Right lobe of liver (tissue), 6 donors: ENCODE results near the gene KRT72. TPM values are rescaled to one million over a fixed set of nuclear protein-coding genes. Genes with fewer than 3 reads are reported as not detected.
"Not testable (repeated sequence)": the region's sequence is repeated elsewhere in the genome, so short reads cannot be mapped to it uniquely, and the experiment has no call there.

ENCODE experiments used
- ATAC-seq, 4 donors: fragments of 200-7000 bp; cut with Tn5 transposase; one replicate each; pipeline ENCODE4 v1.9.1; 2020; ENCODE audit warnings: mild to moderate bottlenecking in 4 of 4, moderate library complexity in 4 of 4
- DNase-seq, 3 donors: peaks; one replicate each; pipeline ENCODE4 v3.0.0-alpha.2; 2020
- H3K27ac ChIP-seq, 3 donors: fragments of 200-600 bp; one replicate each; pipeline ENCODE4 v1.8.0; 2022
- H3K27me3 ChIP-seq, 2 donors: fragments of 200-600 bp; one replicate each; pipeline ENCODE4 v1.8.0; 2022
- H3K36me3 ChIP-seq, 4 donors: fragments of 200-600 bp; sonication (generic) in 1 of 4; one replicate each; pipeline versions ENCODE4 v1.5.1 to v1.8.0; 2017 to 2022; ENCODE audit warnings: control low read depth in 1 of 4
- H3K4me1 ChIP-seq, 4 donors: fragments of 200-600 bp; sonication (generic) in 1 of 4; one replicate each; pipeline versions ENCODE4 v1.5.1 to v1.8.0; 2017 to 2022; ENCODE audit warnings: control low read depth in 1 of 4
- H3K4me3 ChIP-seq, 3 donors: fragments of 200-600 bp; one replicate each; pipeline ENCODE4 v1.8.0; 2022
- H3K9me3 ChIP-seq, 4 donors: fragments of 200-600 bp; sonication (generic) in 1 of 4; one replicate each; pipeline versions ENCODE4 v1.5.1 to v1.8.0; 2017 to 2022; ENCODE audit warnings: control low read depth in 1 of 4
- CTCF ChIP-seq, 4 donors: fragments of 200-600 bp in 3 of 4; fragments of 450-650 bp in 1 of 4; IDR thresholded peaks; one replicate each; pipeline versions ENCODE4 v1.5.1 to v1.8.0; 2016 to 2022; ENCODE audit warnings: antibody characterized with exemption in 4 of 4, mild to moderate bottlenecking in 2 of 4
- POLR2A ChIP-seq: fragments of 450-650 bp; IDR thresholded peaks from one replicate; pipeline ENCODE4 v1.6.1; 2017; ENCODE audit warnings: antibody characterized with exemption, mild to moderate bottlenecking
- WGBS: methylation state at CpG from one replicate; pipeline ENCODE4 v1.1.6; 2018; ENCODE audit warnings: low coverage, low lambda C conversion rate; ENCODE audit not compliant: insufficient coverage; ENCODE audit errors: missing lambda C conversion rate; 5-methylcytosine and 5-hydroxymethylcytosine counted together
- intact Hi-C, 2 donors: fragments of 100-400 bp; cut with DNase I; formaldehyde crosslinking; loops; one replicate each; pipeline versions ENCODE4 v1.11.2 to v1.14.1; 2022
- total RNA-seq, 6 experiments: library from RNA; depleted of rRNA in 2 of 6; stranded (reverse); fragments of >200 nt in 2 of 6; fragmentation: NEBNext Ultra II Directional in 3 of 6; extraction: Animal tissue kit (Norgen Biotek cat#: 25700) in 3 of 6; gene quantifications; one replicate each; pipeline versions ENCODE4 v1.1.0 to v1.2.4, GENCODE V29; 2016 to 2023
- donor health status: DM: no; HTN: yes; CAD: no.
- donor health status: DM: no; HTN: no; CAD: no.
- donor health status: DM: no; HTN: no; CAD: no.
- donor health status: DM: no; HTN: yes; CAD: no.
- donor health status: DM: no; HTN: yes; CAD: no.

KRT72 gene
- total RNA-seq, 6 experiments from 2014 or later: not detected

DNA sequence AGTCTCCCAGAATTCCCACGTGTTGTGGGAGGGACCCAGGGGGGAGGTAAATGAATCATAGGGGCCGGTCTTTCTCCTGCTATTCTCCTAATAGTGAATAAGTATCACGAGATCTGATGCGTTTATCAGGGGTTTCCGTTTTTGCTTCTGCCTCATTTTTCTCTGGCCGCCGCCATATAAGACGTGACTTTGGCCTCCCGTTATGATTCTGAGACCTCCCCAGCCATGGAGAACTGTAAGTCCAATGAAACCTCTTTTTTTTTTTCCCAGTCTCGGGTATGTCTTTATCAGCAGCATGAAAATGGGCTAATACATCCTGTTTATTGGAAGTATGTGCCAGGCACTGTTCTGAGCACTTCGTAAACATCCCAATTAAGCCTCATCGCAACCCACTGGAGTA is 788 bp downstream of the KRT72 start:
- Histone ChIP-seq H3K4me3 (no peak overlapping the region), H3K4me1 (no peaks in the 10 kb centered on the region), H3K36me3 (no peaks in the 10 kb centered on the region), H3K9me3 (no peaks in the 10 kb centered on the region), H3K27ac (no peak overlapping the region), H3K27me3 (peaks cover 0 to 9% of the 10 kb centered on the region in 2 donors)
- intact Hi-C loops: no loop called here
- ATAC-seq (no peak), DNase-seq (no peak)
- TF ChIP-seq POLR2A: no peak
- WGBS: 70% methylated on average over 11 of the region's 12 CpGs

GRCh38 chr12:52600071-52600470 is 1.2 kb downstream of the KRT72 start:
- no peaks in the 10 kb centered on the region for H3K4me1 ChIP-seq
- H3K27me3 ChIP-seq: peaks cover 0 to 9% of the 10 kb centered on the region in 2 donors
- TF ChIP-seq POLR2A (no peak), CTCF (IDR thresholded peaks at IDR 0.05) (no peak)
- H3K4me3 ChIP-seq: no peak overlapping the region
- ATAC-seq (no peak), DNase-seq (no peak)
- intact Hi-C loops: no loop called here
- 28% methylated on average over 2 of the region's 2 CpGs for WGBS
- H3K27ac ChIP-seq: no peak overlapping the region
- no peaks in the 10 kb centered on the region for H3K9me3 ChIP-seq
- no peaks in the 10 kb centered on the region for H3K36me3 ChIP-seq

DNA sequence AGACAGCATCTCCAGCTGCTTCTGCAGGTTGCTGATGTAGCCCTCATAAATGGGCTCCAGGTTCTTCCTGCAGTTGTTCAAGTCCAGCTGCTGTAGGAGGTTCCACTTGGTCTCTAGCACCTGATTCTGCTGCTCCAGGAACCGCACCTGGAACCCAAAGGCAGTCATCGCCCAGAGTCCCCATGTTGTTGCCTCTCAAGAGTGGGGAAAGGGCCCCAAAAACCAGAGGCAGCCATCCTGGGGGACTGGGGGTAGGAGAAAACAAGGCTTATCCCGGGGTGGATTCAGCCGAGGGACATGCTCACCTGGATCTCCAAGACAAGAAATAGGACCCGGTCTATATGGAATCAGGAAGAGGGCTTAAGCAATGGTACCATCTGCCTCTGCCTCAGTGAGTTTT is 2.3 kb downstream of the KRT72 start:
- H3K27me3 ChIP-seq: peaks cover 0 to 9% of the 10 kb centered on the region in 2 donors
- TF ChIP-seq POLR2A (no peak), CTCF (IDR thresholded peaks at IDR 0.05) (no peak)
- H3K27ac ChIP-seq: no peak overlapping the region
- H3K36me3 ChIP-seq: no peaks in the 10 kb centered on the region
- H3K9me3 ChIP-seq: no peaks in the 10 kb centered on the region
- H3K4me1 ChIP-seq: no peaks in the 10 kb centered on the region
- intact Hi-C loops: no loop called here
- WGBS: 72% methylated on average over 5 of the region's 5 CpGs
- peak in 1 of 3 donors; percentile 36 for DNase-seq
- no peak for ATAC-seq
- H3K4me3 ChIP-seq: no peak overlapping the region

GRCh38 chr12:52594237-52594636 is 7.0 kb downstream of the KRT72 start:
- H3K27ac ChIP-seq, DNase-seq, H3K36me3 ChIP-seq, H3K4me1 ChIP-seq, ATAC-seq, intact Hi-C loops, H3K27me3 ChIP-seq, H3K9me3 ChIP-seq, H3K4me3 ChIP-seq: not testable (repeated sequence)
- 67% methylated on average over 4 of the region's 4 CpGs for WGBS

DNA sequence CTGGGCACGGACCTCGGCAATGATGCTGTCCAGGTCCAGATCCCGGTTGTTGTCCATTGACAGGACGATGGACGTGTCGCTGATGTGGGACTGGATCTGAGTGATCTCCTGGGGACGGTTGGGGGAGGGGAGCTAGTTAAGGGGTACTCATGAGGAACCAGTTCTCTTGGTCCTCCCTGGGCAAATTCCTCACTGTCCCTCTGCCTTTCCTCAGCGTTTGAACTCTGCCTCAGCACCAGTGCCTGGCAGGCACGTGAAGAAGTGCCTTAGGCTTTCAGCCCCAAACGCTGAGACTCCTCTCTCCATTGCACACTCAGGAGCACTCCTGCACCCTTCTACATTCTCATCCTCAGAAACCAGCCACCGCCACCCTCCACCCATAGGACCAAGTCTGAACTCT is 9.7 kb downstream of the KRT72 start:
- ATAC-seq (peak in 1 of 4 donors; percentile 19), DNase-seq (no peak)
- Histone ChIP-seq H3K4me1 (no peaks in the 10 kb centered on the region), H3K9me3 (no peaks in the 10 kb centered on the region), H3K27ac (no peak overlapping the region), H3K36me3 (no peaks in the 10 kb centered on the region), H3K4me3 (no peak overlapping the region), H3K27me3 (no peaks in the 10 kb centered on the region)
- TF ChIP-seq POLR2A (no peak), CTCF (IDR thresholded peaks at IDR 0.05) (no peak)
- intact Hi-C loops: no loop called here
- 89% methylated on average over 3 of the region's 11 CpGs for WGBS

DNA sequence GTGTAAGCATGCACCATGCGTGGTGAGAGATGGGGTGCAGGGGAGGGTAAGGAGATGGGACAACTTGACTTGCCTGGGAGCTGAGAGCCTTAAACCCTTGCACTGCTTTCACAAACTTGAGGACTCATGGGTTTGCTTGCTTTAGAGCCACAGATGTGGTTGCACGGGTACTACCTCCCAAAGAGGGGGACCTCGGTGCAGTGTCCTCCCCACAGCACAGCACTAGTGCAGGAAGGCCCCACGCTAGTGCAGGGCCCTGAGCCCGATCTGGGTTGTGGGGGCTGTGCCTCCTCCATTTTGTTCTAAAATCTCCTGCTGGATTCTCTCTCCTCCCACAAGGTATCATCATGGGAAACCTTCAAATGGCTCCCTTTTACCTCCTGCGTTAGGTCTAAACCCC is 11.2 kb downstream of the KRT72 start:
- TF ChIP-seq CTCF (IDR thresholded peaks at IDR 0.05) (no peak), POLR2A (no peak)
- no peaks in the 10 kb centered on the region for H3K36me3 ChIP-seq
- no peak overlapping the region for H3K27ac ChIP-seq
- peak in 1 of 3 donors; percentile 23 for DNase-seq
- no peak for ATAC-seq
- H3K4me3 ChIP-seq: no peak overlapping the region
- intact Hi-C loops: no loop called here
- H3K4me1 ChIP-seq: no peaks in the 10 kb centered on the region
- H3K27me3 ChIP-seq: no peaks in the 10 kb centered on the region
- 60% methylated on average over 1 of the region's 6 CpGs for WGBS
- H3K9me3 ChIP-seq: no peaks in the 10 kb centered on the region
